Stimulated activated CD4-positive, alpha-beta T cell treated with anti-CD3 and anti-CD28 coated beads, Interleukin-2, amount 100 ng/mL, for 24 hours (primary cell): ENCODE results near the gene BAMBI.

ENCODE experiments used
- DNase-seq, 2 donors: peaks; one replicate each; pipeline ENCODE4 v3.0.0-alpha.2; 2020

Gene BAMBI

GRCh38 chr10:28676326-28676967 is 874 bp upstream of the BAMBI start:
- peak in 1 of 2 donors; percentile 23 for DNase-seq

GRCh38 chr10:28677888-28678686 is 766 bp downstream of the BAMBI start:
- peak; percentile 23 to 40 for DNase-seq

- DNase-seq: no peak
Measured at GRCh38 chr10:28678687-28679457, 1.6 kb downstream of the BAMBI start.

GRCh38 chr10:28679581-28680357 is 2.4 kb downstream of the BAMBI start:
- no peak for DNase-seq

GRCh38 chr10:28680358-28680752 is 3.0 kb downstream of the BAMBI start:
- DNase-seq: no peak

GRCh38 chr10:28681291-28681763 is 4.0 kb downstream of the BAMBI start:
- no peak for DNase-seq

GRCh38 chr10:28681928-28682750 is 4.8 kb downstream of the BAMBI start:
- no peak for DNase-seq

GRCh38 chr10:28684157-28684985 is 7.0 kb downstream of the BAMBI start:
- DNase-seq: no peak

DNA sequence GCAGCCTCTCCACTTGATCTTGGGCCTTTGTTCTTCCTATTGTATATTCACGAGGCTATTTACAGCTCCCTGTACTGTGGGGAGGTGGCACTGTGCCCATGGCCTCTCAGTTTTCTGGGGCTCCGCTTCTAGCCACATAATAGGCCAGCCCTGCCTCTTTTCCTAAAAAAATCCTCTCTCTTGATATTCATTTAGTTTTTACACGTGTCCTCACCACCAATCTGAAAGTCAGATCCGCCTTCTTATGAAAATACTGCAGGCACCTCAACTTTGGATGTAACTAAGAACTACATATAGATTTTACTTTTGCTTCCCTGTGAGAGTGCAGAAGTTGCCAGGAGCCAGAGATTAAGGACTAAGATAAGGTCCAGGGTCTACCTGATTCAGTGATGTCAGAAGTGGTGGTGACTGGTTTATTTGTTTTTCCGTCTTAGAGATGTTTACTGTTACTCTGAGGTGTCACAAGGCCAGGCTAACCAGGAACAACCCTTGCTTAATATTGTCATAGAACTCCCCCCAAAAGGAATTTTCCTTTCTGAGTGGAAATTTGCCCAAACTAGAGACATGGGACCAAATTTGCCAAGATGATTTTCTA is 7.8 kb downstream of the BAMBI start:
- no peak for DNase-seq

- no peak for DNase-seq
Measured at GRCh38 chr10:28685717-28686116, 8.4 kb downstream of the BAMBI start.

GRCh38 chr10:28686835-28687682 is 9.7 kb downstream of the BAMBI start:
- DNase-seq: no peak

- DNase-seq: no peak
Measured at GRCh38 chr10:28687683-28688001, 10.3 kb downstream of the BAMBI start.

- no peak for DNase-seq
Measured at GRCh38 chr10:28690545-28690944, 13.2 kb downstream of the BAMBI start.

- no peak for DNase-seq
Measured at GRCh38 chr10:28691187-28691694, 13.9 kb downstream of the BAMBI start.

- DNase-seq: no peak
Measured at GRCh38 chr10:28692050-28692449, 14.7 kb downstream of the BAMBI start.

DNA sequence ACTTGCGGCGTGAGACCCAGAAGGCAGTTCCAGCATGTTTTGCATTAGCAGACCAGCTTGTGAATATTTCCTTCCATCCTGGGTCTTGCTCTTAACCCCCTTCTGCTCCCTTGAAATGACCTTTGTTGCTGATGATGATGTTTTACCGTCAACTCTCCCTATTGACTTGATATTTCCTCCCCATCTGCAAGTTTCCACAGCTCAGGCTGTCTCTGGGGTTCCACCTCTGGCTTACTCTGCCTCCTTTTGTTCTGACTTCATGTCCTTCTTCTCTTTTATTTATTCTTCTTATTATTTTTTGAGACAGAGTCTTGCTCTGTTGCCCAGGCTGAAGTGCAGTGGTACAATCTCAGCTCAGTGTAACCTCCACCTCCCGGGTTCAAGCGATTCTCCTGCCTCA is 17.2 kb downstream of the BAMBI start:
- DNase-seq: no peak

GRCh38 chr10:28698075-28698474 is 20.8 kb downstream of the BAMBI start:
- no peak for DNase-seq

DNA sequence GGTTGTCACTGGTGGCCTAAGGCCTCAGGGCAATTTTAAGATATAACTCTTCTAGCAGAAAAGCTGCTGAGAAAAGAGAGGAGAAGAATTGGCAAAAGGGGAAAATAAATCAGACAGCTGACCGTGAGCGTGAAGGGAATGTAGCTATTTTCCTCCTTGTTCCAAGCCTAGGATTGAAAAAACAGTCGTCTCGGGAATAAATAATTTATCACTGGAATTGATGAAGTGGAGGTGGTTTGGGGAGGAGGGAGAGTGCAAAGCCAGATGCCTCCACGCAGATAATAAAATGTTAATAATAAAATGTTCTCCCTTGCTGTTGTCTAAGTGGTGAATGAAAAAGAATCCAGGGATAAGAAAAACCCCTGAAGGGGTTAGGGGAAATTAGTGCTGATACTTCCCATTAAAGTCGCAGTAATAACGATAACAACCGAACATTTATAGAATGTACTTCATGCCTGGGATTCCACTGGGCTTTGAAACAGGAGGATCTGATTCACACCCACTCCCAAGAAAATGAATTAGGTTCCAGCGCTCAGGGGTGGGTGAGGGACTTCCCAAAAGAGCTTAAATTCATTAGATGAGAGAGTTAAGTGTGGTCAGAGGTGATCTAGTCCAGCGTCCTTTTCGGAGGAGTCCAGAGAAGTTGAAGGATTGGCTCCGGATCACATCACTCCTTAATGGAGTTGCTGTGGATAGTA is 27.3 kb downstream of the BAMBI start:
- DNase-seq: no peak

DNA sequence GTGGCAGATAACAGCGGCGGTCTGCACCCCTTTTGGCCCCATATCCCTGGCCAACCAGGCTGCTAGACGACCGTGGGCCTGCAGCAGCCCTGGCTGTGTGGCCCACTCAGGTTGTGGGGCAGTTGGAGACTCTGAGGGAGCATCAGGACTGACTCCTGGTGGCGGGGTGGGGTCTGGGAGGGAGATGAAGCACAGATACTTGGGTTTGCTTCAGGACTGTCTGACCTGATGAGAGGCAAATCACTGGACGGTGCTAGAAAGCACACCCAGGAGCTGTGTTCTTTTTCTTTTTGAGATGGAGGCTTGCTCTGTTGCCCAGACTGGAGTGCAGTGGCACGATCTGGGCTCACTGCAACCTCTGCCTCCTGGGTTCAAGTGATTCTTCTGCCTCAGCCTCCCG is 28.2 kb downstream of the BAMBI start:
- DNase-seq: no peak
